HG03060 (cell line): ENCODE data around the gene MITF.

Source experiments
- ATAC-seq: cut with Tn5 transposase; IDR thresholded peaks from one replicate; pipeline ENCODE4 v1.9.1; 2021; ENCODE audit warnings: low read depth, moderate number of reproducible peaks; ENCODE audit not compliant: unreplicated experiment

The MITF gene, protein sequence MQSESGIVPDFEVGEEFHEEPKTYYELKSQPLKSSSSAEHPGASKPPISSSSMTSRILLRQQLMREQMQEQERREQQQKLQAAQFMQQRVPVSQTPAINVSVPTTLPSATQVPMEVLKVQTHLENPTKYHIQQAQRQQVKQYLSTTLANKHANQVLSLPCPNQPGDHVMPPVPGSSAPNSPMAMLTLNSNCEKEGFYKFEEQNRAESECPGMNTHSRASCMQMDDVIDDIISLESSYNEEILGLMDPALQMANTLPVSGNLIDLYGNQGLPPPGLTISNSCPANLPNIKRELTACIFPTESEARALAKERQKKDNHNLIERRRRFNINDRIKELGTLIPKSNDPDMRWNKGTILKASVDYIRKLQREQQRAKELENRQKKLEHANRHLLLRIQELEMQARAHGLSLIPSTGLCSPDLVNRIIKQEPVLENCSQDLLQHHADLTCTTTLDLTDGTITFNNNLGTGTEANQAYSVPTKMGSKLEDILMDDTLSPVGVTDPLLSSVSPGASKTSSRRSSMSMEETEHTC

DNA sequence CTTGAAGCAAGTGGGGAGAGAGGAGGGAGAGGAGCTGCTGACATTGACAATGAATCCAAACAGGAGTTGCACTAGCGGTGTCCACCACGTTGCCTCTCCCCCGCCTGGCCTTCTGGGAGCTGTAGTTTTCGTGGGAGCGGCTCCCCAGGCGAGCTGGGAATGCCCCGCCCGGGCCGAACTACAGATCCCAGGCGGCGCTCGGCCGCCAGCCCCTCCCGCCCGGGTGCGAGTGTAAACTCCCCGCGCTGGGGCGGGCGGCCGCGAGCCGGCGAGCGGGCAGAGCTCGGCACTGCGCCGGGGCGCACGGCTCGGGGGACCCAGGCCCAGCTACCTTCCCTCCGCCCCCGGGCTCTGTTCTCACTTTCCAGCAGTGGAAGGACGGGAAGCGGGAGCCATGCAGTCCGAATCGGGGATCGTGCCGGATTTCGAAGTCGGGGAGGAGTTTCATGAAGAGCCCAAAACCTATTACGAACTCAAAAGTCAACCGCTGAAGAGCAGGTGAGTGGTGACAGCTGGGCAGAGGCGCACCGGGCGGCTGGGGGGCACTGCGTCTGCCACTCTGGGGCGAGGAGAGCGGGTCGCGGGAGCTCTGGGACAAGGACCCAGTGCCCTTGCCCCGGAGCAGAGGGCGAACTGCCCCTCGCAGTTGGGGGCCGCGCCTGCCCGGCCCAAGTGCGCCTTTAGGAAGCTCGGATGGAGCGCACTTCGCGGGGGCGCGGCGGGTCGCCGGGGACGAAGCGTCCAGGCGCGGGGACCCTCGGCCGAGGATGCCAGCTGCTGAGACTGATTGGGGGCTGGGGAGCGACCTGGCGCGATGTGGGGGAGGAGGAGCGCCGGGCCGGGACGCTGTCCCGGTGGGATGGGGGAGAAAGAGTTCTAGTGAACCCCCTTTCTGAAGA, at the start of gene MITF:
Gene MITF, plus strand, starts transcription at position 261 of the 899 bp plus-strand sequence. Its CDS starts 134 bp downstream, at position 395.
- peak; percentile 89 for ATAC-seq

DNA sequence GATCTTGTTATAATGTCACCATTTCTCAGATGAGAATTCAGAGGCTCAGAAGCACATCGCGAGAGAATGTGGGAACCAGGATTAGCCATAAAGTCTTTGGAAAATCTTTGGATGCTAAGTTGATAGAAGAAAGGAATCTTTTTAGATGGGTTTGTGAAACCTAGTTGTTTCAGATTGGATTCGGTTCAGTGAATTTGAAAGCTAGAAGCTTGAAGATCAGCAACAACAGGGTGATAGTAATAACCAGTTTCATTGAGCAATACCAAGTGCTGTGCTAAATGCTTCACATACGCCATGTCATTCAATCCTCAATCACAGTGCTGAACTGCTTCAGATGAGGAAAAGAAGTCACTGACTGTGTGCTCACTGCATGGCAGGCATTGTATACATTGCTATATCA, 47.4 kb upstream of the MITF start:
- no peak for ATAC-seq

DNA sequence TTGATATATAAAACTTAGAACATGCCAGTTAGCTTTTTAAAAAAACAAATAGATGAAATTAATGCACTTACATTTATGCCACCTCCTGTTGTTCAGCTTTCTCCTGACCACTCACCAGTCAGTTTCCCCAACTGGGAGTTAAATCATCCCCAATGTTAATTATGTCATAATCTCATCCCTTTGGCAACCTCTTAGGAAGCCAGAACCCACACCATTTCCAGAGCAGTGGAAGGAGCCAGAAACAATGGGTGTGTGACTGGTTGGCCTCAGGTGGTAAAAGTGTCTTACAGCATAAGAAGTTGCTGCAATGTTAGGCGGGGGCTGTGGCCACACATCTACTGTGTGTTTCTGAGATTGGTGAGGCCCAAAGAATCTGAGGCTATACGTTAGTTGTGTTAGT, 46.5 kb upstream of the MITF start:
- no peak for ATAC-seq

DNA sequence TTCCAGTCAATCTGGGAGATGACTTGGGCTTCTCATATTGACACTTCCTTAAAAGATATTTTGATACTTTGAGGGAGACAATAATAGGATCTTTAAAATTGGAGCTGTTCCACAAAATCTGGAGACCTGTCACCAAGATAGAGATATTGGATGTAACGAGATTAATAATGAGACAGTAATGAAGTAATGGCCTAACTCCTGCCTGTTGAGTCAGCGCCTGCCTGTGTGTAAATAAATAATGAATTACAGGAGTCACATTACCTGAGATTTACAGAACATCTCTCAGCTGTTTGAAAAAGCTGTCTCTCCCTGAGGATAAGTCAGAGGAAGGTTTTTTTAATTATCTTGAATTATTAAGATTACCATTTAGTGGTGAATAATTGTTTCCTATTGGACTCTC, 43.8 kb upstream of the MITF start:
- no peak for ATAC-seq

DNA sequence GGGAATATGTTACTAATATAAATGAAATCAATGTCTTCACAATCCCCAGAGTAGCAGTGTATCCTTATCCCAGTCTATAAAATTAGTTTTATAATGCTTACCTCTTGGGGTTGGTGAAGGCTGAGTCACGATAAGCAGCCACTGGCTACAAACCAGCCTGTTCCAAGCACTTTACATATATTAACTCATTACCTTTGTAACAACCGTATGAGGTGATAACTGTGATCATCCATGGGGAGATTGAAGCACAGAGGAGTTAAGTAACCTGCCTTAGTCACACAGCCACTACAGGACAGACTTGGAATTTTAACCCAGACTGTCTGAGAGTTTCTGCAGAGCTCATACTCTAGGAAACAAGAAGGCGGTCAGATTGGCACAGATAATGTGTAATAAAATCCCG, 43.3 kb upstream of the MITF start:
- ATAC-seq: no peak

DNA sequence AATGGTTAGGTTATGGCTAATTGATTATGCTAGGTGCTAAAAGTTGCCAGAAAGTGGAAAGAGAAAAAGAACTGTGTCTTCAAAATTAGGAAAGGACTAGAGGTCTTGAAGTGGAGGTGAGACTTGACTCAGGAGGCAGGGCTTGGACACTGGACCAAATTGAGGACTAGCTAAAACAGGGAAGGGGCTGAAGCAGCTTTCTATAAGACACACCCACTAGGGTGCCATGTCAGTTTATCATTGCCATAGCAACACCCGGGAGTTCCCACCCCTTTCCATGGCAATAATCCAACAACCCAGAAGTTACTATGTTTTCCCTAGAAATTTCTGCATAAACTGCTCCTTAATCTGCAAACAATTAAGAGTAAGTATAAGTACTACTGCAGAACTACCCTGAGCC, 42.9 kb upstream of the MITF start:
- no peak for ATAC-seq

DNA sequence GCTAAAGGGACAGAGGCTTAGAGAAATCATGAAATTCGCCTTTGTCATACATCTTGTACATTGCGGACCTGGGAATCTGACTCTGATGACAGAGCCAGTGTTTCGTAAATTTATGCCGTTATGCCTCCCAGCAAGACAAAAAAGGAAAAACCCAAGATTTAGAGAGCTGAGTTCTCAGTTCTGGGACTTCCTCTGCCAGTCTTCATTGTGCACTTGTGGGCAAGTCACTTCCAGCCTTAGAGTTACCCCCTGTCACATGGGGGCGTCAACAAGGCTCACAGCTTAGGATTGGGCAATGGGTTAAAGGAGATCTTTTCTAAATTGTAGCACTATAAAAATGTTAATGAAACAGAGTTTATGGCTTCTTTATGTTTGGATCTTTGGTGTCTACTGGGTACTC, 41.9 kb upstream of the MITF start:
- no peak for ATAC-seq

DNA sequence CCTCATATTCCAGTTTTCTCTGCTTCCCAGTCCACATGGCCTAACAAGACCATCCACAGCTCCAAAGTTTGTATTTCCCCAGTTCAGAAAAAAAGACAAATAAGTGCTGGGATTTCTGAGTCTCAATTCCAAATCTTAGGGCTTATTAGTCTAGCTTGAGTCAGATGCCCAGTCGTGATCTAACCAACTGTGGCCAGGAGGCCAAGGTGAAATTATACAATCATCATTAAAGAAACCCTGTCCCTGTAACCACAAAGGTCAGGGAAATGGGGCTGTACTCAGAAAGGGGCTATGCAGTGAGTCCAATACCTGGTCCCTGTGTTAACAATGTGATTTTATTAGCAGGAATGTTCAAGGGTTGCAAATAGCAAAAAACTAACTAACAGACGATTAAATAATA, 40.5 kb upstream of the MITF start:
- no peak for ATAC-seq

DNA sequence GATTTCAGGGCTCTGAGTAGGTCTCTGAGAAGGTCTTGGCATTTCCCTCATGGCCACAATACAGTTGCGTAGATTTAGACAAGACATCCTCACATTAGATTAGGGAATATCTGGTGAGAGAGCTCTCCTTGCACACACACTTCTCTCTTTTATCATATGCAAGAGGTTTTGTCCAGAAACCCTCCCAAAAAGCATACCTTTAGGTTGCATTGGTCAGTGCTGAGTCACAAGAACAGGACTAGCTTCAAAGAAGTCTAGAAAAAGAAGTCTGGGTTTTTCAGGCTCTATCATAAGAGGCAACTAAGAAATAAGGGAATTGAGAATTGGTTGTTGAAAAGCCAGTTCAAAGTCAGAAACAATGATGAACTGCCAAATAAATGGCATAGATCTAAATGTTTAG, 40.1 kb upstream of the MITF start:
- ATAC-seq: no peak

DNA sequence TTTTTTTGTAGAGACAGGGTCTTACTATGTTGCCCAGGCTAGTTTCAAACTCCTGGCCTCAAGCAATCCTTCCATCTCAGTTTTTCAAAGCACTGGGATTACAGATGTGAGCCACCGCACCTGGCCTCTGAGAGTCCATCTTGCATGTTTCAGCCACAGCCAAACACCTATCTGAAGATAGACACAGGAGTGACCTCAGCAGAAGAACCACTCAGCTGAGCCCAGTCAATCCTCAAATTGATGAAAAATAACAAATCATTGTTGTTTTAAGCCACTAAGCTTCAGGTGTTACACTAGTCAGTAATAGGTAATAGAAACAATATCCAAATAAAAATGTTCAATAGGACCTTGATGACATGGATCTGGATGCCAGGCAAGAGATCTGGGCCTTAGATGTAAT, 38.3 kb upstream of the MITF start:
- ATAC-seq: no peak

DNA sequence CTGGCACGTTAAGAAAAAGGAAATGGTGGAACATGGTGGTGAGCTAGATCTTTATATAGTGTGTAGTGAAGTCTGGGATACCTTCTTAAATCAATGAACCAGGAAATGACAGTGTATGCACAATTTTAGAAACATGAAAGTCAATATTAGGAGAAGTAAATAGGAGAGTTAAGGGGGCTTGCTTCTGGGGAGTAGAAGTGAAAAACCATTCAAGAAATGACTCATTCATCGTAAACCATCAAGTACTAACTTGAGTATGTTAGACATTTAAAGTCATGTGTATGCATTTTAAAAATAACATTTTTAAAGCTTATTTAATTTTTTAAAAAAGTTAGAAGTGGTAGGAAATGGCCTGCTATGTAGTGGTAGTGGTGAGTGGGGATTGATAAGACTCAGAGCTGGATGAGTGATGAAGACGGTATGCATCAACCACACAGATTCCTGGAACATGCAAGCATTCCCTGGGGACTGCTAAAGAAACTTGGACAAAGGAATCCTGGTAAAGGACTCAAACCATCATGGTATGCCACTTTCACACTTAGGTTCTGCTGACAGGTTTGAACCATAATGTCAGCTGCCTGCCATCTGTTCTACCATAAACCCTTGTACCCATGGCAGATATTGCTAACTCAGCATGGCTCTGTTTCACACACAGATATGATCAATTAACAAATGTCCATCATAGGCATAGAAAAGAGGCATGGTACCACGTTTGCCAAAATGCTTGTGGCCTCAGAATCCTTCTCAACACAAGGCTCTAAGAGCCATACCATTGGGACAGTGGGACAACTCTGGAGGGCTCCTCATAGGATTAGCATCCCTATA, 28.9 kb upstream of the MITF start:
- no peak for ATAC-seq

DNA sequence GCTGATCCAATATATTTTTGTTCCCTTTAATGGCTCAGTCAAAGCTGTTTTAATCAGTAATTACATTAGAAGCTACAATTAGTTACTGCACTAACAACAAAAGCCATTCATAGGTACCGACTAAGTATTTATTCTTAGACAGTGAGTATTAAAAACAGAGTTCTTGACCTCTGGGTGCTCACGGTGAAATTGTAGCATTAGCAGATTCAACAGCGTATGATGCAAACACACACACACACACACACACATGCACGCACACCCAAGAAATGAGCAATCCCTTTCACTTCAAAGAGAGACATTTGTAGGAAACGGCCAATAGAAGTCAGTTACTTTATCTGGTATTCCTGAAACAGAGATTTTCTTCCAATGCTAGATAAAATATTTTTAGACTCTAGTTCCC, 27.0 kb upstream of the MITF start:
- ATAC-seq: no peak

DNA sequence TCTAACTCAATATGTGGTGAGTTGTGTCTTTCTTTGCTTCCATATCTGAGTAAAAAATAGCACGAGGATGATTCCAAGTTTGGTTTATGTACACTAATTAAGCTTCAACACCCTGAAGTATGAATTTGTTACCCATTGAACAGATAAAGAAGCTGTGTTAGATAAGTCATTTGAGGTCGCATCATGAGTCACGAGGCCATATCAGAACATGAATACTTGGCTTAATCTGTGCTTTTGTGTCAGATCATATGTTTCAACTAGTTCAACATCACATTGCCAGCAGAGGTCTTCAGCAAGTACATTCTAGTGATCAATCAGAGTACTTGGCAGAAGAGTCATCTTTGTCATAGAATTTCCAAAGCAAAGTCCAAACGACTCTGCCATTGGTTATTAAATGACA, 26.3 kb upstream of the MITF start:
- no peak for ATAC-seq

DNA sequence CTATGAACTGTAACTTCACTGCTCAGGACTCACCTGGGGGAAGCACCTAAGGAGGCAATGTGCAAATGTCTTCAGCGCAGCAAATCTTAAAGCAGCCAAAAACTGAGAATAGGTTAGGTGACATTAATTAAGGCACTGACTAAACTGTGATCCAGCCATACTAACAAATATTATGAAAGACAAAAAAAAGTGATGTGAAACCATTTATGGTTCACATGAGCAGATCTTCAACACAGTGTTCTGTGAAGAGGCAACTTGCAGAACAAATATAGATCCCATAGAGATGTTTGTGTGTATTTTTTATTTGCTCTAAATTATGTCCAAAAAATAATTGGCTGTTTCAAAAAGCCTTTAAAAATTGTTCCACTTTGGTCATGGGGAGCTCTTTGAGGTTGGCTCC, 24.1 kb upstream of the MITF start:
- ATAC-seq: no peak

DNA sequence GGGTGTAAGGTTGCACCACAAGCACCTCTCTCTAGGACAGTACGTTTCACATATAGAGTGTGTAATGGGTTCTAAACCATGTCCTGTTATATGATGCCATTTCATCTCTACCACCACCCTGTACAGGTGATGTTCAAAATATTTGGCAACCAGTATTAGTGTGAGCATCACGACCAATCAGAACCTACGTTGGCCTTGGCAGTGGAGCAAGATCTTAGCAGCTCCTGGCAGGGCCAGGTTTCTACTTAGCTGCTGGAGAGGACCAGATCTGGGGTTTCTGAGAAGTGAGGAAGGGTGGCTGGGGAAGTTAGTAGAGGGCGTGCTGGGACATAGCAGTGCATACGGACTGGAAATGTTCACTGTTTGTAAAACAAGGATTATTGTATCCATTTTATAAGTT, 23.1 kb upstream of the MITF start:
- no peak for ATAC-seq

DNA sequence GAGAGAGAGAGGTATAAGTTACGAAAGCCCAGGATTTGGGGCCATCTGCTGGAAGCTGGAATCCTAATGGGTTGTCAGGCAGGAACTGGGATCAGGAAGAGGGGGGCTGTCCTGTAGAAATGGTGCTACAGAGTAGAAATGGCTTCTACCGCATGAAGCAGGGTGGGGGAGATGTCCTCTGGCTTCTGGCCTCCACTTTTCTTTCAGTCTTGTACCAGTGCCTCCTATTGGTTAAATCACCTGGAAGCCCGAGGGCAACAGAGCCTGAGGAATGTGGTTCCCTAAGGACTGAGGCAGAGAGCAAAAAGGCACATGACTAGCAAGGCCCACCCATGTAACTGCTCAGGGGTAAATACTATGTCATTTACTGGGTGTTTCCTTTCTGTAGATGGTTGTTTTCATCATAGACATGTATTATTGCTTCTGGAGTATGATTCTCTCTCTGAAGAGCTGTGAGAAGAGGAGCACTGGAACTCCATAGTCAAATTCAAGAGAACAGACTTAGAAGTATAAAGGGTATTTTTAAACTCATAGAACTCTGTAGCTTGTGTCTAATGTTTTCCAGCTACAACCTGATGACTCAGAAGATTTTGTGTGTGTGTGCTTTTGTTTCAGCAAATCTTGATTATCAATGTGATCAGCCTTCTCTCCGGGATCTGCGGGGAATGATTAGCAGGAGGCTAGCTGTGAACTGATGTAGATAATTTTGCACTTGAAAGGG, 20.2 kb upstream of the MITF start:
- ATAC-seq: no peak

DNA sequence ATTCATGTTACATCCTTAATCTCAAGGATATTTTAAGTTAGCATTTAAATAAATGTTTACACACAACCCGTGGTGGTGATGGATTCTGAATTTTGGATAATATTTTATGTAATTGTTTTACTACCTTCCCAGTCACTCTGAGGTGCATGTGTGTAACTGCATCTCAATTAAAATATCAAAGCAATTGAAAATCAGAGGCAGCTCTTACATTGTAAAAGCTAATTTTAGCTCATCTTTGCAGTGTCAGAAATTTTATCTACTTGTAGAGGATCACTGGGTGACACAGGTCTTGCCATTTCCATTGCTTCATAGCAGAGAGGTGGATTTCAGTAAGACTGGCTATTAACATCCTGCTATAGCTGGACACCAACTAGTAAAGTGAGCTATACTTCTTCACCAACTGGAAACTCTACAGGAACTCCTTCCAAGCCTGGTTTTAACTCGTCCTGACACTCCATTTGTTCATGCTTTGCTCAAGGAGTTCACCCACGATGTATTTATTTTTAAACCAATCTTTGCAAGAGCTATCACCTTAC, 19.6 kb upstream of the MITF start:
- no peak for ATAC-seq

DNA sequence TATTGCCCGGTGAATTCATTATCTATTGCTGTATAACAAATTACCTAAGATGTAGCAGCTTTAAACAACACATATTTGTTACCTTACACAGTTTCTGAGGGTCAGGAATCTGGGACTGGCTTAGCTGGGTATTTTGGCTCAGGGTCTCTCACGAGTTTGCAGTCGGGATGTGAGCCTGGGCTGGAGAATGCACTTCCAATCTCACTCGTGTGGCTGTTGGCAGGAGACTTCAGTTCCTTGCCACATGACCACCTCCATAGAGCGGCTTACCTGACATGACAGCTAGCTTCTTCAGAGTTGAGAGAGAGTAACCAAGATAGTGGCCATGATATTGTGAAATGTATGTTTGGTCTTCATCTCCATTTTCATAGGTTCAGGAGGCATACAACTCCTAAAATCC, 18.4 kb upstream of the MITF start:
- no peak for ATAC-seq

DNA sequence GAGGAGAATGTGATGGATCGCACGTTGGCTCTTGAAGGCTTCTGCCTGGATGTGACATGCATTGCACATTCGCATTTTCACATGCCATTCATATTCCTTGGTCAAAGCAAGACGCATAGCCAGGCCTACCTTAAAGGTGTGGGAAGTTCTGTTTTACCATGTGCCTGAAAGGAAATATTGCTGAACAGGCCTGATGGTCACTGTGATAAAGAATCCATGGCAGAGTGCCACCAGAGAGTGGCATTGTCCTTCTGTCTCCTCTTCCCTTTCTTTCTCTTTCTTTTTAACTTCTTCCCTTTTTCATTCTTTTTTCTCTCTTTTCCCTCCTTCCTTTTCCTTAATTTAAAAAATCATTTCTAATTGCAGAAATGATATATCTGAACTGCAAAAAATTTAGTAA, 15.9 kb upstream of the MITF start:
- ATAC-seq: no peak
